Parathyroid adenoma (tissue), 2 donors: Measurements from ENCODE around the gene MRPL10.
A peak's percentile ranks its signal among the peaks of the same experiment; 100 is the strongest.

ENCODE experiments used
- H2AFZ ChIP-seq: fragments of 300-600 bp; sonication (generic); one replicate; pipeline ENCODE4 v1.7.0; 2017; ENCODE audit warnings: antibody characterized with exemption, mild to moderate bottlenecking
- H3K27ac ChIP-seq: fragments of 300-600 bp; sonication (generic); one replicate; pipeline ENCODE4 v1.7.0; 2017
- H3K27me3 ChIP-seq: fragments of 300-600 bp; sonication (generic); one replicate; pipeline ENCODE4 v1.7.0; 2017; ENCODE audit warnings: low read length; ENCODE audit not compliant: control insufficient read depth, insufficient read depth
- H3K36me3 ChIP-seq: fragments of 300-600 bp; sonication (generic); one replicate; pipeline ENCODE4 v1.7.0; 2017; ENCODE audit warnings: low read length; ENCODE audit not compliant: control insufficient read depth, insufficient read depth
- H3K4me1 ChIP-seq: fragments of 300-600 bp; sonication (generic); one replicate; pipeline ENCODE4 v1.7.0; 2017; ENCODE audit warnings: control low read depth
- H3K4me2 ChIP-seq: fragments of 300-600 bp; sonication (generic); one replicate; pipeline ENCODE4 v1.7.0; 2017; ENCODE audit warnings: low read length
- H3K4me3 ChIP-seq: fragments of 300-600 bp; sonication (generic); one replicate; pipeline ENCODE4 v1.7.0; 2017; ENCODE audit warnings: low read depth, low read length
- H3K79me2 ChIP-seq: fragments of 300-600 bp; sonication (generic); one replicate; pipeline ENCODE4 v1.7.0; 2017; ENCODE audit warnings: control low read depth
- H3K9ac ChIP-seq: fragments of 300-600 bp; sonication (generic); one replicate; pipeline ENCODE4 v1.7.0; 2017; ENCODE audit warnings: mild to moderate bottlenecking
- H3K9me3 ChIP-seq: fragments of 300-600 bp; sonication (generic); one replicate; pipeline ENCODE4 v1.7.0; 2017; ENCODE audit warnings: low read length; ENCODE audit not compliant: control insufficient read depth
- TF ChIP-seq, protein P1 (sequence below): fragments of 300-600 bp; sonication (generic); IDR thresholded peaks from one replicate; pipeline ENCODE4 v1.7.0; 2017; ENCODE audit warnings: antibody characterized with exemption, mild to moderate bottlenecking
- donor health status: primary hyperparathyroidism.

MRPL10 gene

DNA sequence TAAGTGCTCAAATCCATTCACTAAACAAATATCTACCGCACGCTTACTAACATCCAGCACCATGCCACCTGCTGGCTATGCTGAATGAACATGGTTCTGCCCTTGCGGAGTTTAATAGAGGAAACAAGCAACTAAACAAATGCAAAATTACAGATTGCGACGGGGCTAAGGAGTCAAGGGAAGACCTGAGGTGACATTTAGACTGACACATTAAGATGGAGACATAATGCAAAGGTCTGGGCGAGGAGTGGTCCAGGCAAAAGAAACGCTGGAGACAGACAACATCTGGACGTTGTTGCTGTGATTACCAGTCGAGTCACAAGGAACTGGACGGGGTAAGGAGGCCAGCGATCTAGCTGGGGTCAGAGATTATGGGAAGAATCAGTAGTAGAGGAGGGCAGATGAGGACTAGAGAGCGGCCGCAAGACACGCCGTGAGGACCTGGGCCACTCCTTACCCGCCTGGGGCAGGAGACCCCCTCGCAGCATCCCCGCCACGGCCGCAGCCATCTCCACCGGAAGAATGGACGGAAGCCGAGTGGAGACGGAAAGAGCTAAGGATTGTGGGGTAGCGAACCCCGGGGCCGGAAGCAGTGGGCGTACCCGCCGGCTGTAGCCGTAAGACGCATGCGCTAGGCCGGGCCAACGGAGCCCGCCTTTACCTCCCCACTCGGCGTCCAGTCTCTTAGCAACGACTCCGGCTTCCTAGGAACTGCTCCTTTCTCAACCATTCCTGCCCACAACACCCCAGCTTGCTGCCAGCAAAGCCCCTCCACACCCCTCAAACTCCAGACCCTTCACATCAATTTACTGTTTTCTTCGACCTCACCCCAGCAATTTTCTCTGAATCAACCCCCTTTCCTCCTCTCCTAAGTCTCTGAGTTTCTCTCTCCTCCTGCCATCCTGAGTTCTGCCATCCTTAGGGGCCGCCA lies at the start of gene MRPL10, which contains the start of gene LRRC46:
MRPL10 (minus strand) TSS at position 539 of the 931 bp plus-strand sequence; CDS start at position 509, 30 bp downstream.
LRRC46 (plus strand) TSS at position 668 of the 931 bp plus-strand sequence. CDS start 320 bp downstream, outside the sequence.
- no peaks in the 10 kb centered on the region for H3K36me3 ChIP-seq
- peak within 1 kb of the TSS; percentile 82 for H2AFZ ChIP-seq
- TF ChIP-seq, protein P1, sequence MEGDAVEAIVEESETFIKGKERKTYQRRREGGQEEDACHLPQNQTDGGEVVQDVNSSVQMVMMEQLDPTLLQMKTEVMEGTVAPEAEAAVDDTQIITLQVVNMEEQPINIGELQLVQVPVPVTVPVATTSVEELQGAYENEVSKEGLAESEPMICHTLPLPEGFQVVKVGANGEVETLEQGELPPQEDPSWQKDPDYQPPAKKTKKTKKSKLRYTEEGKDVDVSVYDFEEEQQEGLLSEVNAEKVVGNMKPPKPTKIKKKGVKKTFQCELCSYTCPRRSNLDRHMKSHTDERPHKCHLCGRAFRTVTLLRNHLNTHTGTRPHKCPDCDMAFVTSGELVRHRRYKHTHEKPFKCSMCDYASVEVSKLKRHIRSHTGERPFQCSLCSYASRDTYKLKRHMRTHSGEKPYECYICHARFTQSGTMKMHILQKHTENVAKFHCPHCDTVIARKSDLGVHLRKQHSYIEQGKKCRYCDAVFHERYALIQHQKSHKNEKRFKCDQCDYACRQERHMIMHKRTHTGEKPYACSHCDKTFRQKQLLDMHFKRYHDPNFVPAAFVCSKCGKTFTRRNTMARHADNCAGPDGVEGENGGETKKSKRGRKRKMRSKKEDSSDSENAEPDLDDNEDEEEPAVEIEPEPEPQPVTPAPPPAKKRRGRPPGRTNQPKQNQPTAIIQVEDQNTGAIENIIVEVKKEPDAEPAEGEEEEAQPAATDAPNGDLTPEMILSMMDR: no peak
- peak within 1 kb of the TSS; percentile 95 for H3K4me2 ChIP-seq
- no peaks in the 10 kb centered on the region for H3K9me3 ChIP-seq
- peak within 1 kb of the TSS; percentile 41 for H3K27ac ChIP-seq
- H3K9ac ChIP-seq: peak within 1 kb of the TSS; percentile 31
- H3K4me3 ChIP-seq: peak within 1 kb of the TSS; percentile 99
- H3K79me2 ChIP-seq: peaks cover 16% of the 10 kb centered on the region
- peaks cover 11% of the 10 kb centered on the region for H3K4me1 ChIP-seq
- no peaks in the 10 kb centered on the region for H3K27me3 ChIP-seq

GRCh38 chr17:47879776-47880454 lies 48.6 kb upstream of the MRPL10 start:
- TF ChIP-seq, protein P1: no peak
- no peak overlapping the region for H3K4me2 ChIP-seq
- no peaks in the 10 kb centered on the region for H3K36me3 ChIP-seq
- H3K79me2 ChIP-seq: no peaks in the 10 kb centered on the region
- H3K4me3 ChIP-seq: no peak overlapping the region
- no peak overlapping the region for H3K27ac ChIP-seq
- H3K4me1 ChIP-seq: peaks cover 25% of the 10 kb centered on the region
- no peaks in the 10 kb centered on the region for H3K9me3 ChIP-seq
- H3K27me3 ChIP-seq: no peaks in the 10 kb centered on the region
- no peak overlapping the region for H3K9ac ChIP-seq
- no peak overlapping the region for H2AFZ ChIP-seq

DNA sequence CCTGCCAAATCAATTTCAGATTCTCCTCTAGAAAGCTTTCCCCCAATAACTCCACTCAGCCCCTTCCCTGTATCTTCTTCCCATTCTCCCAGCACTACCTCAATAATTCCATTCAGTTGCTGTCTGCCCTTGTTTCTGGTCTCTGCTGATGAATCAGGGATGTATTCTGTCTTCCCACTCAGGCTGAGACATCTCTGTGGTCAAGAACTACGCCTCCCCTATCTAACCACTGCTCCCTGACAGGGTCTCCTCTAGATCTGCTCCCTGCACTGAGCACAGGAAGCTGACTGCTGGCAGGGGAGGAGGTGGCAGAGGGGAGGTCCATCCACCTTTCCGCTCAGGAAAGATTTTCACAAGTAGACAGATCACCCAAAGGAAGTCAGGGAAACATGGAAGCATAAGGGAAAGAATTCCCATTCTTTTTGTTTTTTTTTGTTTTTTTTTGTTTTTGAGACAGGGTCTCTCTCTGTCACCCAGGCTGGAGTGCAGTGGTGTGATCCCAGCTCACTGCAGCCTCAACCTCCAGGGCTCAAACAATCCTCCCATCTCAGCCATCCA lies 47.8 kb upstream of the MRPL10 start:
- Histone ChIP-seq H2AFZ (no peak overlapping the region), H3K4me3 (no peak overlapping the region), H3K9ac (no peak overlapping the region), H3K27ac (no peak overlapping the region), H3K4me2 (no peak overlapping the region), H3K9me3 (no peaks in the 10 kb centered on the region), H3K79me2 (no peaks in the 10 kb centered on the region), H3K36me3 (no peaks in the 10 kb centered on the region), H3K27me3 (no peaks in the 10 kb centered on the region), H3K4me1 (peaks cover 17% of the 10 kb centered on the region)
- TF ChIP-seq, protein P1: no peak

DNA sequence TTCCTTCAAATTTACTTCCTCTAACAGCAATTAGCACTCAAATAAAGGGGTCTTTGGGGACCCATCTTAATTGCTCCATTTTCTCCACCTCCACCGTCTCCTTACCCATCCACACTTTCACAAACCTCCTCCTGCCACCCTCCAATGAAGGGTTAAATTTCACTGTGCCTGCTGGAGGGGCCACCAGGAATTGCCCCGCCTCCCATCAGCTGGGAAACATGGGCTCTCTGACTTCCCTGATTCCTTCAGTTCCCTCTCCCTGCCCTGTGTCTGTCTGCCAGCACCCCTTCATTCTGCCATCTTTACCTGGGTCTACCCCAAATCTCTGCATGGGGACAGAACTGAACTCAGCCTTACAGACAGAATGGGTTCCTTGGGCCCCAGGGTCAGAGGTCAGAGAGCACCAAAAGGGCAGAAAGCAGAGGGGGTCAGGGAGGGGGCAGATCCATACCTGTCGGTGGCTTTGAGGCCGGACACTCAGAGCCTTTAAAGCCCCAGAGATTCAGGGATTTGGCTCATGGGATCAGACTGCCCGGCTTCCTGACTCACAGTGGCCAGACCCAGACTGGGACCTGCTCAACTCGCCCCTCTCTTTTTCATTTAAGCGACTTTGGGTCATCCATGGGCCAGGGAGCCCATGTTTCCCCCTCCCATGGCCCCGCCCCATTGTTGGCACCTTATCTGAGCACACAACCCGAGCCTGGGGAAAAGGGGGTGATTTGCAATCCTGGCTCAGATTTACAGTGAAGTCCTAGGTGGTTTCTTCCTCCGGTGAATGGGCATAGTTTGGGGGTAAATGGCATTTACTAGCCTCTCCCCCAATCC lies 47.1 kb upstream of the MRPL10 start:
- Histone ChIP-seq H2AFZ (no peak overlapping the region), H3K4me1 (peaks cover 10% of the 10 kb centered on the region), H3K9ac (no peak overlapping the region), H3K4me2 (no peak overlapping the region), H3K4me3 (no peak overlapping the region), H3K79me2 (no peaks in the 10 kb centered on the region), H3K9me3 (no peaks in the 10 kb centered on the region), H3K27ac (no peak overlapping the region), H3K27me3 (no peaks in the 10 kb centered on the region), H3K36me3 (no peaks in the 10 kb centered on the region)
- TF ChIP-seq, protein P1: no peak
